Stimulated activated CD4-positive, alpha-beta T cell treated with anti-CD3 and anti-CD28 coated beads, Interleukin-12 subunit alpha, Interleukin-12 subunit beta, amount 100 ng/mL, for 48 hours (primary cell): ENCODE data around the gene BMP7.

ENCODE experiments used
- DNase-seq, 3 donors: peaks; one replicate each; pipeline ENCODE4 v3.0.0-alpha.2; 2020; ENCODE audit warnings: low read depth in 2 of 3, low spot score in 1 of 3

BMP7 gene

DNA sequence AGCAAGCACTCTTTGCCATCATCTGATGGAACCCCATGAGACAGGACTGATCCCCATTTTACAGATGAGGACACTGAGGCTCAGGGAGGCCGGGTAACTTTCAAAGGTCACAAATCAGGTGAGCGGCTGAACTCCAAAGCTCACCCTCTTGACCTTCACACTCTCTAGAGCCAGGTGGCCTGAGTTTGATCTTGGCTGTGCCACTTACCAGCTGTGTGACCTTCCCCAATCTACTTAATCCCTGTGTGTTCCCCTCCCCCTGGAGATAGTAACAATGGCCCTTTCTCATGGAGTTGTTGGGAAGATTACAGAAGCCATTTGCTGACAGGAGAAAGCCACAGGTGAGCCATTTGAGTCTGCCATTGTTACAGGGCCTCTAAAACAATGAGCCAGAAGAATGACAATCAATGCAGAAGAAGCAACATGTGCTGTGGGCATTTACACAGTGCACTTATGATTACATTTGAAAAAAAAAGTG is 34.5 kb downstream of the BMP7 start:
- no peak for DNase-seq

DNA sequence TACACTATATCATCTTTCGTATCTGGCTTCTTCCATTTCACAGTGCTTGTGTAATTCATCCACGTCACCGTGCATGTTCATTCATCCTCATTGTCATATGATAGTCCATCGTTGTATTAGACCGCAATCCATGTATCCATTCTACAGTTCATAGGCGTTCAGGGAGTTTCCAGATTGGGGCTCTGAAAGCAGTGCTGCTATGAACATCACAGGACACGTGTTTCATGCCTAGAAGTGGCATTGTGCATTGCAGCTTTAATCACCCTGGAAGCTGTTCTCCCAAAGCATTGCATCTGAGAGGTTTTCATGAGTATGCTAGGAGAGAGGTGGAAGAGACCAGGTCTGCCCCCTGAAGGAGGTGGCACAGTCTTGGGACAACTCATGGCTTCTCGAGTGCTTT is 35.3 kb downstream of the BMP7 start:
- DNase-seq = no peak

DNA sequence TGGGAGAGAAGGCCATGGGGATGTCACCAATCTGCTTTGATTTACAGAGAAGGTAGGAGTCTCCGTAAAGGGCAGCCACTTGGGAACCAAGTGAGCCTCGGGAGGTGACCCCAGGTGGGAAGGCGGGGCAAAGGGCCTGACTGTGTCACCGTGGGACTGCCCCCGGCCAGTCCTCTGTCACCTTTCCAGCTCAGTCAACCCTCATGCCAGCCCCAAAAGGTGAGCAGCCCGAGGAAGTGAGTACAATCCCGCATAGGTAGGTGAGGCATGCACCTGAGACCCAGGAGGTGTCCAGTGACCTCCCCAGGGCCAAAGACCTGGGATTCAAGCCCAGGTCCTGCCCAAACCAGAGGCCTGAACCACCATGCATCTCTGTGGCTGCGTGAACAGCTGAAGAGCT is 36.2 kb downstream of the BMP7 start:
- DNase-seq = no peak

DNA sequence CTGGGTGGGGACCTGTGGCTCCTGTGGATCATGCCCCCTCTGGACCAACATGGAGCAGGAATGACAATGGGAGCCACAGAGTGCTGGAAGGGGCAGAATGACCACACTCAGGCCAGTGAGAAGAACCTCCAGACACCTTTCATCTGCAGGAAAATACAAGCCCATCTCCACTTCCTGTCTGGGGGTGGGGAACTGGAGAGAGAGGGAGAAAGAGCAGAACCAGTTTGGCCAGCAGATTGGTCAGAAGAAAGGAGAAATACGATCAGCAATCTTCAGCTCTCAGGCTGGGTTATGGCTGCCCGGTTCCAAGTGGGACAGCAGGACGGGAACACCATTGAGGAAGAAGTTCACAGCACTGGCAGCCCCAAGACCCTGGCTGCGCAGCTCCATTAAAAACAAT is 37.0 kb downstream of the BMP7 start:
- no peak for DNase-seq

DNA sequence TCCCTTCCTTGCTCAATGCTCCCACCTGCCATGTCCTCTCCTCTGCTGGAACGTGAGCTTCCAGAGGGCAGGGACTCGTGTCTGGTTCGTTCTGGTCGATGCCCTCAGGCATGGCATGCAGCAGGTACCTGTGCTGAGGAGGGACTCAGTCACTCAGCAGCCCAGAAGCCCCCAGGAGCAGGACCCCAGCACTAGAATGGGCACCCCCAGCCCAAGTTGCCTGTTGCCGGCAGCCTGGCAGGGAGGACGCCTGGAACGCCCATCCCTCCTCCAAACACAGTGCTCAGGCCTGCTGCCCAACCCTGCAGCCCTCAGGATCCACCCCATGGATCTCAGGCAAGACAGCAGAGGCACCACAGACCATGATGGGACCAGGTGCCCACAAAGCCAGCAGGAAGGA is 40.6 kb downstream of the BMP7 start:
- DNase-seq = no peak

DNA sequence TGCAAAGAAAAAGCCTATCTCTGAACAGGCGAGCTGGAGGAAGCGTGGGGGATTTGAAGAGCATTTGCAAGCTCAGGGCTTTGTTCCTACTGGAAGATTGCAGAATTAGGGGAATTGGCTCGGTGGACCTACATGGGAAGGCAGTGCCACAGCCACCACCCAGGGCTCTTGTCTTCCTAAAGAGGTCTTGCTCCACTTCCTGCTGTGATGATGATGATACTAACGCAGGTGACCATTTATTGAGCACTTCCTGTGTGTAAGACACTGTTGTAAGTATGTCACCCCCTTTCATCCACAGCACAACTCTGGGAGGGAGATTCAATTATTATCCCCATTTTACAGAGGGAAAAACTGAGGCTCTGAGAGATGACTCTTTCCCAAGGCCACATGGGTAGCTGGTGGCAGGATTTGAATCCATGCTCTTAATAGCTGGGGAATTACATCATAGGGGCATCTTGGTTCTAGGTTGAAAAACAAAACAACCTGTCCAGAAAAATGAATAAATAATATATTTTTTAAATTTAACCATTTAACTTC is 41.2 kb downstream of the BMP7 start:
- no peak for DNase-seq

DNA sequence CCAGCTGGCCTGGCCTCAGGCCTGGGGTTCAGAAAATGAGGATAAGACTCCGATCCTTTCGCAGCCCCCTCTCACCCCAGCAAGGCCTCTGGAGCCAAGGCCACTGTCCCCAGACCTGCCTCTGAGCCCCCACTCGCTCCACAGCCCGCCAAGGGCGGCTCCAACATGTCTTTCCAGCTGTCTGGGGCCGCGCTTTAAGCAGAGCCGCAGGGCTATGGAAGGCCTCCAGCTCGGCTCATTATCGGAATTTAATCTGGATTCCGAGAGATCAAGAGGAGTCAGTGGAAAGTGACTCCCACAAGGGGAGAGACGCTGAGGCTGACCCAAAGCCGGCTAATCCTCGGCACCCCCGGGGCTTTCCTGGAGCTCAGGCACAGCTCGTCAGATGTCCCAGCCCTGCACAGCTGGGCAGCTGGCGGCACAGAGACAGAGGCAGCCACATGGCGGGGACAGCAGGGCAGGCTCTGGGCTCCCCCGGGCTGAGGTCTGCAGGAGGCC is 41.8 kb downstream of the BMP7 start:
- DNase-seq = no peak

DNA sequence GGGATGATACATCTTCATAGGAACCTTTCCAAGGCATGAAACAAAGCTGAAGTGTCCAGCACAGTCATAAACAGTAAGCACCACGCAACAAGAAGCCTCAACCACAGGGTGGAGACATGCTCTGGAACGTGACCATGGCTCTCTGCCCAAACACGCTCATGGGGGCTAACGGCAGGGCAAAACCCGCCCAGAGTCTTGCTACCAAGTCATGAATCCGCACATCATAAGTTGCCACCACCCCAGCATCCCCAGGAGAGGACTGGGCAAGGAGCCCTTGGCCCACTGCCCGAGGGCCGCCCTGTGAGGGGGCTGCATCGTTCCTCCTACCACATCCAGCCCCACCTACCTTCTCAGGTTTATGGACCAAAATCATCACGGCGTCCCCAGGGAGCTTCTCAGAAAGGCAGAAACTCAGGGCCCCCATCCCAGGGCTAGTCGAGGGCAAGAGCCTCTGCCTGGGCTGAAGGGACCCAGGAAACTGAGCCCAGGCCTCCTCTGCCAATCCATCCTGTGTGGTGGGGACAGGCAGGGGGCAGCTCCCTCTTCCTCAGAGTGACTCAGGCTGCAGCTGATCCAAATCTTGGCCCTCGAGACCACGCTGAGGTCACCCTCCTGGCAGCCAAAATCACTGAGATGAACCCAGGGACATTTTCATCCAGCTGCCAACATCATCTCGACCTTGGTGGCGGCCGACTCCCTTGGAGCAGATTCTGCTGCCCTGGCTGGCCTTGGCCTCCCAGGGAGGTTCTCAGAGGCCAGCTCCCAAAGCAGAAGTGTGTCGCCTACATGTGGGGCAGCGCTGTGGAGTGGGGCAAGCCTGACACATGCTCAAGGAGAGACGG is 42.6 kb downstream of the BMP7 start:
- DNase-seq = no peak

DNA sequence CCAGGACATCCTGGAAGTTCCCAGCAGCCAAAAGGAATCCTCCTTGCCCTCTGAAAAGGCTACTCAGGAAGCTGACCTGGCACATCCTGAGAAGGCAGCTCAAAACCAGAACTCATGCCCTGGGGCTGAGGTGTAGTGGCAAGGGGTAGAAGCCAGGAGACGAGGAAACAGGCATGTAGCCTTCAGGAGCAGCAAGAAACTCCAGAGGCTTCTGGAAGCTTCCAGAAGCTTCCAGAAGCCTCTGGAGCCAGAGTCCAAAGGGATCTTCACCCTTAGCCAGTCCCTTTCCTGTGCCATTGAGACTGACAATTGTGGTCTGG is 43.9 kb downstream of the BMP7 start:
- DNase-seq = no peak

DNA sequence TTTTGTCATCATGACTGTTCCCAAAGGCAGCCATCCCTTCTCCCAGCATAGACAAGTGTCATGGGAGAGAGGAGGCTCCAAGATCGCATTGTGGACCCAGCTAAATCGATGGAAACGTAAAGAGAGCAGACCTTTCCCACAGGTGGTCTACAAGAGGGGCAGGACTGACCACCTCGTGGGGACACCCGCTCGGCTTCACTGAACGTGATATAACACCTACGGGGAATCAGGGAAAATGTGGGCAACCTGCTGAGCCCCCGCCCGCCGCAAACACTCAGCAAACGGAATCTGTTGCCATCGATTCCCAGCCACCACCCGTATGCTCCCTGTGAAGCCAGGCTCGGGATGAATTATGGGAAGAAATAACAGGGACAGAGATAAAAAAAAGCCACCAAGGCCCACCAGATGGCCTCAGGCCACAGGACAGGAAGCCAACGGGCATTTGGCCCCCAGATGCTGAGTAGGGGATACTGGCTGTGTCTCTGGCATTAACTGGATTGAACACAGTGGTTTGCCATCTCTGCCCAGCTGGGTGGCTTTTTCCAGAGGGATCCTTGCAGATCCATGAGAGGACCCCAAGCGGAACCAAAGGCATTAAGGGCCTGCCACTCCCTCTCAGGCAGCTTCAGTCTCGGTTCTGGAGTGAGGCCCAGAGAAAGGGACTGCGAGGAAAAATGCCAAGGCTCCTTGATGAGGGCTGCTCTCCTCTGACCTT is 44.4 kb downstream of the BMP7 start:
- DNase-seq = no peak

DNA sequence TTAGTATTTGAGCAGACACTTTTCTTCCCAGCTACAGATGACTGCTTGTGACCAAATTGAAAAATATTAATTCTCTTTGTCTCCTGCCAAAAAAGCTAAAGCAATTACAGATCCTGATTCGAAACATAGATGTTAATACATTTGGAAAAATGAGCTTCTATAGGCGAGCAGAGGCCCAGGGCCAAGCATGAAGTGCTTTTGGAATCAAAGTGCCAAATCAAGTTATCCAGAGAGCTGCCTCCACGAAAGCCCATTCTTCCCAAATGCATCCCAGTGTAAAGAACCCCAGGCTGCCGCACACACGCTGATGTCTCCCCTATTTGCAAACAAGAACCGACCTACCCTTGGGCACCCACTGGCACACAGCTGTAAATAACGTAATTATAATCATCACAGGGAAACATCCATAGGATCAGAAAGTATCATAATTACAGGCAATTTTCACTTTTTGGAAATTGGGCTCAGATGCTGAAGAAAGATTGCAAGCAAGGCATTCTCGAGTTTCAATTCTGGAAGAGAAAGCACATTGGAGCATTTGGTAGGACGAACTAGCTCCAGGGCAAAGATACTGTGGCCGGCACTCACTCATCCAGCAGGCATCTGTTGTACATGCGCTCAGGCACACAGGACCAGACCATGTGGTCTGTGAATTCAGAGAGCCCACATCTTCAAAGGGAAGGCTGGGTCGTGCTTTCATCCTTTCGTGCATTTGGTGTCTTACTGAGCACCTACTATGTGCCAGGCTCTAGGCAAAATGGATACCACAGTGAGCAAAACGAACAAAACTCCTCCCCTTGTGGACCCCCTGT is 45.9 kb downstream of the BMP7 start:
- DNase-seq = no peak

DNA sequence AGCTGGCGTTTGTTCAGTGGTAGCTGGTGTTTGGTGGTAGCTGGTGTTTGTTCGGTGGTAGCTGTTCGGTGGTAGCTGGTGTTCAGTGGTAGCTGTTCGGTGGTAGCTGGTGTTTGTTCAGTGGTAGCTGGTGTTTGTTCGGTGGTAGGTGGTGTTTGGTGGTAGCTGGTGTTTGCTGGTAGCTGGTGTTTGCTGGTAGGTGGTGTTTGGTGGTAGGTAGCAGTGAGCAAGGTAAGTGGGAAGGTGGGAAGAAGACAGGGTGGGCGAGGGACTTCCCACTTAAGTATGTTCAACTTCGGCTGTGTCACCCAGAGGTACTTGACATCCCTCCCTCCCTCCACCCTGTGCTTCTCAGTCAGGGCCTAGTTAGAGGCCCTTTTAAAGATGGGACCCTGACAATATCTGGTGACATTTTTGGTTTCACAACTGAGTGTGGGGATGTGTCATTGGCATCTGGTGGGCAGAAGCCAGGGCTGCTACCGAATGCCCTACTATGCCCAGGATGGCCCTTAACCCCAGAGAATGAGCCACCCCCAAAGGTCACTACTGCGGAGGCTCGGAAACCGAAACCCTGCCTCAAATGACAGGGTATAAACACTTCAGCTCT is 47.3 kb downstream of the BMP7 start:
- DNase-seq = no peak

DNA sequence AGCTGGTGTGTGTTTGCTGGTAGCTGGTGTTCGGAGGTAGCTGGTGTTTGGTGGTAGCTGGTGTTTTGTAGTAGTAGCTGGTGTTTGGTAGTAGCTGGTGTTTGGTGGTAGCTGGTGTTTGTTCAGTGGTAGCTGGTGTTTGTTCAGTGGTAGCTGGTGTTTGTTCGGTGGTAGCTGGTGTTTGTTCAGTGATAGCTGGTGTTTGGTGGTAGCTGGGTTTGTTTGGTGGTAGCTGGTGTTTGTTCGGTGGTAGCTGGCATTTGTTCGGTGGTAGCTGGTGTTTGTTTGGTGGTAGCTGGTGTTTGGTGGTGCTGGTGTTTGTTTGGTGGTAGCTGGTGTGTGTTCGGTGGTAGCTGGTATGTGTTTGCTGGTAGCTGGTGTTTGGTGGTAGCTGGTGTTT is 48.0 kb downstream of the BMP7 start:
- no peak for DNase-seq

DNA sequence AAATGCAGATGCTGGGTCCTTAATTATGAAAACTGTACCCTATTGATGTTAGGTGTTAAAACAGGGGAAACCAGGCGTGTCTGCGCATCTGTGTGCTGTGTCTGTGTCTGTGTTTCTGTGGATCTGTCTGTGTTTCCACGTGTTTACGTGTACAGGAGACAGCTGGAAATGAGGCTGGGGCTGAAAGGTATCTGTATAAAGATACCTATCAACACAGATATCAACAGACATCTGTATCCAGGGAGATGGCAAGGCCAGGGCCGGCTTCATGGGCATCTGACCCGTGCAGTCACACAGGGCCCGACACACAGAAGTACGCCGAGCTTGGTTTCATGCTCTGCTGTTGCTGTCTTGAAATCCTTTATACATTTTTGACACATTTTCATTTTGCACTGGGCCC is 48.6 kb downstream of the BMP7 start:
- no peak for DNase-seq

DNA sequence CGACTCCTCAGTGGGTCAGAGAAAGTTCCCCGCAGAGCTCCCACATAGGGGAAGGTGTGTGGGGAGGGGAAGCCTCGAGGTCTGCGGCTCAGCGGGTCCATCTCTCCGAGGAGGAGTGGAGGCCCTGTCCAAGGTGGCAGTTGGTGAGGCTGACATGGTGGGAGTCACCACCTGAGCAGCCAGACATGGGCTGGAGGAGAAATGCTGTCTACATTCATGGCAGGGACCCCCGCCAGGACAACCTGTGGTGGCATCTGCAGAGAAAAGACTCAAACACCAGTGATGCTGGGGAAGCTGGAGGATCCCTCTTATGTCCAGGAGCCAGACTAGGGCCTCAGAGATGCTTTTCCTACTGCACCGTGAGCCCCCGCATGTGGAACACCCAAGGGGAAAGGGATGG is 49.8 kb downstream of the BMP7 start:
- DNase-seq = no peak

DNA sequence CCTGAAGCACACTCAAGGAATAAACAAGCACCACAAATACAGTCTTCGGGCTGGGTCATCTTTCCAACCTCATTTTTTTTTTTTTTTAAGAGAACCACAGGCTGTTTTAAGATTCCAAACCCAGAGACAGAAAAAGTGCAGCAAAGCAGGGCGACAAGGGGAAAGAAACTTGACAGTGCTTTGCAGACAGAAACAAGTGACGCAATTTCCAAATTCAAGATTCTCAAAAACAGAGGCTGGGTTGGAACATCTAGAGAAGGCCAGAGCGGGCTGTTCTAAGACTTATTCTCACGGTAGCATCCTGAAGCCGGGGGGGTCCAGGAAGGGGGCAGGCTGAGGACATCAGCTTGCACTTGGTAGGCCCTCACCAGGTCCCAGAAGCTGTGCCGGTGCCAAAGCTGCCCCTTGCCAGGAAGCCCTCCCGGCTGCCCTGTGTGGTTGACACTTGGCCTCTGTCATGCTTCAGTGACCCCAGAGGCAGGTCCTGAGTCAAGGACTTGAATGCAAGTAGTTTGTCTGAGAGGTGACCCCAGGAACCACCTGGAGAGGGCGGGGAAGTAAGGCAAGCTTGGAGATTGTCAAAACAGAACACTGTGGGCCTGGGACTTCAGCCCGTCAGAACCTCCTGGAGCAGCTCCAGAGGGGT is 50.5 kb downstream of the BMP7 start:
- DNase-seq = no peak

DNA sequence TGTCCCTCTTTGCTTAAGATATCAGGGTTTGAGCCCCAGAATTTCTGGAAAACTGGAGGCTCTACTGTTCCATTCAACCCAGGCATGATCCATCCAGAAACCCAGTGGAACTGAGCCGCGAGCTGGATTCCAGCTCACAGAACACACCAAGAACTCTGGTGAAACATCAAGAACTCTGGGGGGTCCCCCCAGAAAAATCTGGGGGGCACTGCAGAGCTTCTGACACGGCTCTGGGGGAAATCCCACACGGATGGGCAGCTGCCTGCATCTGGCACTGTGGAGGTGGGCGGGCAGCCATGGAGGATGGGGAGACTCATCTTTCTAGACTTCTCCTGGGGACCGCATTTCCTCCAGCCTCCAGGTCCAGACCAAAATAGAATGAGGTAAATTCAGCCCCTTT is 51.0 kb downstream of the BMP7 start:
- DNase-seq = no peak

DNA sequence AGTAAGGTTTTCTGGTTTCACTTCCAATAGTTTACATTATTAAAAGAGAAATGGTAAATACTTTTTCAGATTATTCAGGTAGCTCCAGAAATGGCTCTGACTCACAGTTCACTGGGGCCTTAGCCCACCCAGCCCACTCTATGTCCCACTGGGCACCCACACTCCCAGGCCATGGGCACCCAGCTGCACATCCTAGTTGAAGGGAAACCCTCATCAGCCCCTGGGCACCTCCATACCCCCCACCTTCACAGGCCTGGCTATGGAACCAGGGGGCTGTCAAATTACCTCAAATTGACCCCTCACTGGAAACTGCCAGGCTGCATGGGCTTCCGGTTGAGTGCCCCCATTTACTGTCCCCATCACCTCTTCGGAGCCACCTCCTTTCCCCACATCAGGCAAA is 51.5 kb downstream of the BMP7 start:
- DNase-seq = no peak

DNA sequence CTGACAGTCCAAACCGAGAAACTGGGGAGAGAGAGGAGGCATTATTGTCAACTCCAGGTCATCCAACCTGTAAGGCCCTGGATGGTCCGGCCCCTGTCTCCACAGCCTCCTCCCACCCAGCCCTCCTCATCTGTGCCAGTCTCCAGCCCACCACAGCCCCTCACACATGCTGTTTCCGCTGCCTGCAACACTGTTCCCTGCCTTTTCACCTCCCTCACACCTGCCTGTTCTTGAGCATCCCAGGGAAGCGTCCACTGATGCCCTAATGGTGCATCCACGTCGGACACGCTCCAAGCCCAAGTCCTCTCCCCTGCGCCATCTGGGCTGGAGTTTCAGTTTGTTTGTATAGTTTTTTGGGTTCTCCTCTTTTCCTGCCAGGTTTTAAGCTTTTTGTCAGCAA is 52.0 kb downstream of the BMP7 start:
- no peak for DNase-seq

DNA sequence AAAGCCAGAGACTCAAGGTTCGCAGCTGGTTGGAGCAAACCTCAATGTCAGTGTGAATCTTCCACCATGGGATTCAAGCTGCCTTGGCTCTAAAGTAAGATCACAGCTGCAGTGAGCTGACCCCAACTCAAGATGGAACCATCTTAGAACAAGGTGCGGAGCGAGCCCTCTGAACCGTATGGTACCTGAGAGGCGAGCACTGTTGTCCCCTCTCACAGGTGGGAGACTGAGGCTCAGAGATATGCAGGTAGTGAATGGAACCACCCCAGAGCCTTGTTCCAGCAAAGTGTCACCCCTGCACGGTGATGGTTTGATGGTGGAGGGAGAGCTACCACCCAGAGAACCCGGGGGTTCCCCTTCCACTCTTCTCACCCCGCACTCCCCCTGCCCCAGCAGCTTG is 52.5 kb downstream of the BMP7 start:
- no peak for DNase-seq

DNA sequence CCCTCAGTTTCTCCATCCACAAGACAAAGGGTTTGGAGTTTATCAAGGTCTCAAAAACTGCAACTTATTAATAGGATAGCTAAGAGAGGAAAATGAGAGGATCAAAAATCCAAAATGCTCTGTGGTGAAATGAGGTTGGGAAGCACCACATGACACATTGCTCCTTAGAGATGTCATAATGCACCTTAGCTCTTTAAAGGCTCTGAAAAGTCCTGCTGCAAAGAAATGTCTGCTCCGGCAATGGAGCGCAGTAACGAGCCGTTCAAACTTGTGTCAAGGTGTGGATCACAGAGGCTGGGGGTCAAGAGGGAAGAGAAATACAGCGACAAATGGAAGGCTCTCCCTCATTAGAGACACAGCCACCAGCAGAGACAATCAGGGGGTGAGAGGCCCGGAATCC is 53.1 kb downstream of the BMP7 start:
- no peak for DNase-seq
